Measurements from ENCODE around the gene SHANK3.

The SHANK3 gene

GRCh38 chr22:50676661-50677492 is 4.3 kb downstream of the SHANK3 start:
- Histone ChIP-seq H3F3A (ENCODE audit: insufficient read depth) (no peaks in the 10 kb centered on the region), H3K27me3 (ENCODE audit: low read length) (no peaks in the 10 kb centered on the region), H3K4me3 (ENCODE audit: insufficient read depth, low read length, poor library complexity, severe bottlenecking) (no peak overlapping the region), H4K20me1 (ENCODE audit: low read depth, low read length) (no peaks in the 10 kb centered on the region), H3K27ac (ENCODE audit: low read depth, low read length) (no peak overlapping the region), H2AFZ (ENCODE audit: low read depth, low read length, severe bottlenecking) (no peak overlapping the region), H3K9me3 (ENCODE audit: insufficient read depth, low read length) (no peaks in the 10 kb centered on the region), H3K9me2 (replicated peaks; ENCODE audit: insufficient read depth, low read length) (no peaks in the 10 kb centered on the region), H3K4me2 (ENCODE audit: low read depth, low read length, poor library complexity, severe bottlenecking) (no peak overlapping the region), H3K79me2 (ENCODE audit: insufficient read depth, low read length) (no peaks in the 10 kb centered on the region), H3K9ac (ENCODE audit: low read length) (no peak overlapping the region), H3K36me3 (ENCODE audit: low read length) (no peaks in the 10 kb centered on the region)
- TF ChIP-seq CTCF (IDR thresholded peaks at IDR 0.05; ENCODE audit: insufficient read depth, low read length, poor library complexity, severe bottlenecking) = no peak
- no peak for TF ChIP-seq EZH2phosphoT487 (conservative IDR thresholded peaks at IDR 0.05; ENCODE audit: low read length)

GRCh38 chr22:50677493-50678217 is 5.0 kb downstream of the SHANK3 start:
- H3K9ac ChIP-seq (ENCODE audit: low read length) = no peak overlapping the region
- H3K9me3 ChIP-seq (ENCODE audit: insufficient read depth, low read length) = no peaks in the 10 kb centered on the region
- no peaks in the 10 kb centered on the region for H3K79me2 ChIP-seq (ENCODE audit: insufficient read depth, low read length)
- no peaks in the 10 kb centered on the region for H3K9me2 ChIP-seq (replicated peaks; ENCODE audit: insufficient read depth, low read length)
- H3K36me3 ChIP-seq (ENCODE audit: low read length) = no peaks in the 10 kb centered on the region
- no peak for TF ChIP-seq EZH2phosphoT487 (conservative IDR thresholded peaks at IDR 0.05; ENCODE audit: low read length)
- no peak for TF ChIP-seq CTCF (IDR thresholded peaks at IDR 0.05; ENCODE audit: insufficient read depth, low read length, poor library complexity, severe bottlenecking)
- H3K4me2 ChIP-seq (ENCODE audit: low read depth, low read length, poor library complexity, severe bottlenecking) = no peak overlapping the region
- H4K20me1 ChIP-seq (ENCODE audit: low read depth, low read length) = no peaks in the 10 kb centered on the region
- H3F3A ChIP-seq (ENCODE audit: insufficient read depth) = no peaks in the 10 kb centered on the region
- H3K27me3 ChIP-seq (ENCODE audit: low read length) = no peaks in the 10 kb centered on the region
- no peak overlapping the region for H2AFZ ChIP-seq (ENCODE audit: low read depth, low read length, severe bottlenecking)
- H3K27ac ChIP-seq (ENCODE audit: low read depth, low read length) = no peak overlapping the region
- H3K4me3 ChIP-seq (ENCODE audit: insufficient read depth, low read length, poor library complexity, severe bottlenecking) = no peak overlapping the region

GRCh38 chr22:50678218-50678650 is 5.6 kb downstream of the SHANK3 start:
- no peak overlapping the region for H3K4me3 ChIP-seq (ENCODE audit: insufficient read depth, low read length, poor library complexity, severe bottlenecking)
- no peaks in the 10 kb centered on the region for H4K20me1 ChIP-seq (ENCODE audit: low read depth, low read length)
- no peak overlapping the region for H3K9ac ChIP-seq (ENCODE audit: low read length)
- no peak overlapping the region for H2AFZ ChIP-seq (ENCODE audit: low read depth, low read length, severe bottlenecking)
- H3K9me2 ChIP-seq (replicated peaks; ENCODE audit: insufficient read depth, low read length) = no peaks in the 10 kb centered on the region
- no peaks in the 10 kb centered on the region for H3F3A ChIP-seq (ENCODE audit: insufficient read depth)
- H3K27me3 ChIP-seq (ENCODE audit: low read length) = no peaks in the 10 kb centered on the region
- peaks cover 5% of the 10 kb centered on the region; the same call in 1 of the 2 replicates for H3K9me3 ChIP-seq (ENCODE audit: insufficient read depth, low read length)
- H3K4me2 ChIP-seq (ENCODE audit: low read depth, low read length, poor library complexity, severe bottlenecking) = no peak overlapping the region
- no peaks in the 10 kb centered on the region for H3K36me3 ChIP-seq (ENCODE audit: low read length)
- TF ChIP-seq CTCF (IDR thresholded peaks at IDR 0.05; ENCODE audit: insufficient read depth, low read length, poor library complexity, severe bottlenecking) (no peak), EZH2phosphoT487 (conservative IDR thresholded peaks at IDR 0.05; ENCODE audit: low read length) (no peak)
- no peaks in the 10 kb centered on the region for H3K79me2 ChIP-seq (ENCODE audit: insufficient read depth, low read length)
- H3K27ac ChIP-seq (ENCODE audit: low read depth, low read length) = no peak overlapping the region

All from SU-DHL-6 (cell line).